ENCODE results near the gene KANSL2. TPM values are rescaled to one million over a fixed set of nuclear protein-coding genes. Genes with fewer than 3 reads are reported as not detected.
"Not testable (repeated sequence)": the region's sequence is repeated elsewhere in the genome, so short reads cannot be mapped to it uniquely, and the experiment has no call there.

The KANSL2 gene
- total RNA-seq, 1 experiment from 2014 or later: 48.1 TPM

DNA sequence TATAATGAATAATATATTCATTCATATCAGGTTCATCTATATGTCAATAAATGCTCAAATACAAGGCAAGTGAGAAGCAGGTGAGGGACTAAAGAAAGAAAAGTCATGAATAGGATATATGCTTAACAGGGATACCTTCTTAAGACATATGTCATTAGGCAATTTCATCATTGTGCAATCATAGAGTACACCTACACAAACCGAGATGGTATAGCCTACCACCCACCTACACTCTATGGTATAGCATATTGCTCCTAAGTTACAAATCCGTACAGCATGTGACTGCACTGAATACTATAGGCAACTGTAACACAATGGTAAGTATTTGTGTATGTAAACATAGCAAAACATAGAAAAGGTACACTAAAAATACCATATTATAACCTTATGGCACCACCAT is 39.0 kb downstream of the KANSL2 start:
- POLR2A ChIA-PET: no interaction called here
- DNase-seq (ENCODE audit: low spot score) (no peak), ATAC-seq (no peak)
- H3K4me3 Mint-ChIP-seq: no peak overlapping the region
- CTCF ChIA-PET: no interaction called here
- H3K27ac Mint-ChIP-seq: no peak overlapping the region
- H3K4me1 Mint-ChIP-seq: no peaks in the 10 kb centered on the region
- TF ChIP-seq ZNF219 (CRISPR knock-in tag; IDR thresholded peaks at IDR 0.05; ENCODE audit: borderline replicate concordance): no peak
- TF ChIP-seq IRF2 (CRISPR knock-in tag; IDR thresholded peaks at IDR 0.05; ENCODE audit: borderline replicate concordance, low read depth): no peak
- TF ChIP-seq ZNF416 (CRISPR knock-in tag; IDR thresholded peaks at IDR 0.05): no peak
- TF ChIP-seq NFATC4 (CRISPR knock-in tag; IDR thresholded peaks at IDR 0.05): no peak
- TF ChIP-seq, protein P1, sequence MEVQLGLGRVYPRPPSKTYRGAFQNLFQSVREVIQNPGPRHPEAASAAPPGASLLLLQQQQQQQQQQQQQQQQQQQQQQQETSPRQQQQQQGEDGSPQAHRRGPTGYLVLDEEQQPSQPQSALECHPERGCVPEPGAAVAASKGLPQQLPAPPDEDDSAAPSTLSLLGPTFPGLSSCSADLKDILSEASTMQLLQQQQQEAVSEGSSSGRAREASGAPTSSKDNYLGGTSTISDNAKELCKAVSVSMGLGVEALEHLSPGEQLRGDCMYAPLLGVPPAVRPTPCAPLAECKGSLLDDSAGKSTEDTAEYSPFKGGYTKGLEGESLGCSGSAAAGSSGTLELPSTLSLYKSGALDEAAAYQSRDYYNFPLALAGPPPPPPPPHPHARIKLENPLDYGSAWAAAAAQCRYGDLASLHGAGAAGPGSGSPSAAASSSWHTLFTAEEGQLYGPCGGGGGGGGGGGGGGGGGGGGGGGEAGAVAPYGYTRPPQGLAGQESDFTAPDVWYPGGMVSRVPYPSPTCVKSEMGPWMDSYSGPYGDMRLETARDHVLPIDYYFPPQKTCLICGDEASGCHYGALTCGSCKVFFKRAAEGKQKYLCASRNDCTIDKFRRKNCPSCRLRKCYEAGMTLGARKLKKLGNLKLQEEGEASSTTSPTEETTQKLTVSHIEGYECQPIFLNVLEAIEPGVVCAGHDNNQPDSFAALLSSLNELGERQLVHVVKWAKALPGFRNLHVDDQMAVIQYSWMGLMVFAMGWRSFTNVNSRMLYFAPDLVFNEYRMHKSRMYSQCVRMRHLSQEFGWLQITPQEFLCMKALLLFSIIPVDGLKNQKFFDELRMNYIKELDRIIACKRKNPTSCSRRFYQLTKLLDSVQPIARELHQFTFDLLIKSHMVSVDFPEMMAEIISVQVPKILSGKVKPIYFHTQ (CRISPR knock-in tag; IDR thresholded peaks at IDR 0.05): no peak
- TF ChIP-seq, protein P2, sequence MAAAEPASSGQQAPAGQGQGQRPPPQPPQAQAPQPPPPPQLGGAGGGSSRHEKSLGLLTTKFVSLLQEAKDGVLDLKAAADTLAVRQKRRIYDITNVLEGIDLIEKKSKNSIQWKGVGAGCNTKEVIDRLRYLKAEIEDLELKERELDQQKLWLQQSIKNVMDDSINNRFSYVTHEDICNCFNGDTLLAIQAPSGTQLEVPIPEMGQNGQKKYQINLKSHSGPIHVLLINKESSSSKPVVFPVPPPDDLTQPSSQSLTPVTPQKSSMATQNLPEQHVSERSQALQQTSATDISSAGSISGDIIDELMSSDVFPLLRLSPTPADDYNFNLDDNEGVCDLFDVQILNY (CRISPR knock-in tag; IDR thresholded peaks at IDR 0.05): no peak
- no peak for TF ChIP-seq ESRRA (CRISPR knock-in tag; IDR thresholded peaks at IDR 0.05; ENCODE audit: borderline replicate concordance)
- no peak for TF ChIP-seq USF2 (CRISPR knock-in tag; IDR thresholded peaks at IDR 0.05)
- TF ChIP-seq CREB1 (CRISPR knock-in tag; IDR thresholded peaks at IDR 0.05): no peak
- no peak for TF ChIP-seq FOXK1 (CRISPR knock-in tag; IDR thresholded peaks at IDR 0.05)
- TF ChIP-seq ZNF671 (CRISPR knock-in tag; IDR thresholded peaks at IDR 0.05): no peak
- TF ChIP-seq, protein P3, sequence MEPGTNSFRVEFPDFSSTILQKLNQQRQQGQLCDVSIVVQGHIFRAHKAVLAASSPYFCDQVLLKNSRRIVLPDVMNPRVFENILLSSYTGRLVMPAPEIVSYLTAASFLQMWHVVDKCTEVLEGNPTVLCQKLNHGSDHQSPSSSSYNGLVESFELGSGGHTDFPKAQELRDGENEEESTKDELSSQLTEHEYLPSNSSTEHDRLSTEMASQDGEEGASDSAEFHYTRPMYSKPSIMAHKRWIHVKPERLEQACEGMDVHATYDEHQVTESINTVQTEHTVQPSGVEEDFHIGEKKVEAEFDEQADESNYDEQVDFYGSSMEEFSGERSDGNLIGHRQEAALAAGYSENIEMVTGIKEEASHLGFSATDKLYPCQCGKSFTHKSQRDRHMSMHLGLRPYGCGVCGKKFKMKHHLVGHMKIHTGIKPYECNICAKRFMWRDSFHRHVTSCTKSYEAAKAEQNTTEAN (CRISPR knock-in tag; IDR thresholded peaks at IDR 0.05): no peak
- no peak for TF ChIP-seq CTCF (IDR thresholded peaks at IDR 0.05)
- TF ChIP-seq ZNF317 (CRISPR knock-in tag; IDR thresholded peaks at IDR 0.05; ENCODE audit: borderline replicate concordance, low read depth): no peak
- TF ChIP-seq ZMAT4 (CRISPR knock-in tag; IDR thresholded peaks at IDR 0.05): no peak
- peaks cover 48% of the 10 kb centered on the region for H3K9me3 Mint-ChIP-seq
- H3K36me3 Mint-ChIP-seq: peaks cover 58% of the 10 kb centered on the region
- H3K27me3 Mint-ChIP-seq (ENCODE audit: low read depth): peaks cover 15% of the 10 kb centered on the region

DNA sequence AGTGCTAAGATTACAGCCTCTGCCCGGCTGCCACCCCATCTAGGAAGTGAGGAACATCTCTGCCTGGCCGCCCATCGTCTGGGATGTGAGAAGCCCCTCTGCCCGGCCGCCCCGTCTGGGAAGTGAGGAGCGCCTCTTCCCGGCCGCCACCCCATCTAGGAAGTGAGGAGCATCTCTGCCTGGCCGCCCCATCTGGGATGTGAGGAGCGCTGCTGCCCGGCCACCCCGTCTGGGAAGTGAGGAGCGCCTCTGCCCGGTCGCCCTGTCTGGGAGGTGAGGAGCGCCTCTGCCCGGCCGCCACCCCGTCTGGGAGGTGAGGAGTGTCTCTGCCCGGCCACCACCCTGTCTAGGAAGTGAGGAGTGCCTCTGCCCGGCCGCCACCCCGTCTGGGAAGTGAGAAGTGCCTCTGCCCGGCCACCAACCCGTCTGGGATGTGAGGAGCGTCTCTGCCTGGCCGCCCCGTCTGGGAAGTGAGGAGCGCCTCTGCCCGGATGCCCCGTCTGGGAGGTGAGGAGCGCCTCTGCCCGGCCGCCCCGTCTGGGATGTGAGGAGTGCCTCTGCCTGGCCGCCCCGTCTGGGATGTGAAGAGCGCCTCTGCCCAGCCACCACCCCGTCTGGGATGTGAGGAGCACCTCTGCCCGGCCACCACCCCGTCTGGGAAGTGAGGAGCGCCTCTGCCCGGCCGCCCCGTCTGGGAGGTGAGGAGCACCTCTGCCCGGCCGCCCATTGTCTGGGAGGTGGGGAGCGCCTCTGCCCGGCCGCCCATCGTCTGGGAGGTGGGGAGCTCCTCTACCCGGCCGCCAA is 40.1 kb downstream of the KANSL2 start:
- POLR2A ChIA-PET; CTCF ChIA-PET; DNase-seq (ENCODE audit: low spot score); ATAC-seq; H3K4me3 Mint-ChIP-seq; H3K27ac Mint-ChIP-seq; H3K4me1 Mint-ChIP-seq: not testable (repeated sequence)
- H3K9me3 Mint-ChIP-seq: peaks cover 48% of the 10 kb centered on the region
- peaks cover 53% of the 10 kb centered on the region for H3K36me3 Mint-ChIP-seq
- H3K27me3 Mint-ChIP-seq (ENCODE audit: low read depth): peaks cover 15% of the 10 kb centered on the region

Data from WTC11 (cell line).